ENCODE measurements around the gene RUFY2. TPM values are rescaled to one million over a fixed set of nuclear protein-coding genes. Genes with fewer than 3 reads are reported as not detected.

The RUFY2 gene
- total RNA-seq, 6 donors from 2014 or later, result 10.3 to 47.7 (median 15.7) TPM

GRCh38 chr10:68340358-68341080 is 66.6 kb downstream of the RUFY2 start:
- H3K4me3 ChIP-seq, result no peak overlapping the region
- peaks cover 19 to 32% (median 27%) of the 10 kb centered on the region in 4 donors for H3K4me1 ChIP-seq
- ATAC-seq (ENCODE audit: low FRiP score in 2 of 2) (no peak), DNase-seq (no peak)
- no peak for TF ChIP-seq CTCF (IDR thresholded peaks at IDR 0.05)
- TF ChIP-seq POLR2A (IDR thresholded peaks at IDR 0.05), result no peak
- no peak for TF ChIP-seq EP300 (IDR thresholded peaks at IDR 0.05)
- TF ChIP-seq POLR2AphosphoS5 (IDR thresholded peaks at IDR 0.05), result no peak
- WGBS, 2 donors, result 96% methylated on average over 8 of the region's 8 CpGs
- H3K27me3 ChIP-seq, result no peaks in the 10 kb centered on the region
- H3K27ac ChIP-seq, result no peak overlapping the region
- H3K9me3 ChIP-seq, result no peaks in the 10 kb centered on the region
- H3K36me3 ChIP-seq, result peaks cover 47 to 74% (median 62%) of the 10 kb centered on the region in 4 donors

DNA sequence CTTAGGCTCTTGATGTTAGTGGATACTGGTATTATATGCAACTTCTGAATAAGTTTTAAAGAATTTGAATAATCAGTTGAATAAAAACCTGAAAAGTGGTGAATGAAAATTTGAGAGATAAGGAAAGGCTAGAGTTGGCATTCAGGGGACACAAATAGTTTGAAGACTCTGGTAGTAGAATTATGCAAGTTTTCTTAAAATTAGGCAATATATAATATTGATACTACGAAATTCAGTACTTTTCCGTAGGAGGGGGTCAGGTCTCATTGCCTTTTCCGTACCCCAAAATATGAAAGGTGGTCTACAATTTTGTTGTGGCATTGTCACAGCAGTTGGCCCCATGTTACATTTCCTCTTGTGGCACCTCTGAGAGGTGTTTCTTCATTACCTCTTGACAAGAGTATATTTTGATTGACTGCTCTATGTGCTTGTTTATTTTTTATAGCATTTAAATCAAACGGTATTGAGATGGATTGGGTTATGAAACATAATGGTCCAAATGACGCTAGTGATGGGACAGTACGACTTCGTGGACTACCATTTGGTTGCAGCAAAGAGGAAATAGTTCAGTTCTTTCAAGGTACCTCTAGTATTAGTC is 70.2 kb downstream of the RUFY2 start:
- Histone ChIP-seq H3K4me1 (peaks cover 33 to 47% (median 42%) of the 10 kb centered on the region in 4 donors), H3K36me3 (peaks cover 35 to 37% (median 35%) of the 10 kb centered on the region in 4 donors), H3K4me3 (no peak overlapping the region), H3K27ac (no peak overlapping the region), H3K27me3 (no peaks in the 10 kb centered on the region), H3K9me3 (no peaks in the 10 kb centered on the region)
- DNase-seq (no peak), ATAC-seq (ENCODE audit: low FRiP score in 2 of 2) (no peak)
- 49% methylated on average over 7 of the region's 7 CpGs for WGBS, 2 donors
- TF ChIP-seq POLR2AphosphoS5 (IDR thresholded peaks at IDR 0.05), result no peak
- TF ChIP-seq POLR2A (IDR thresholded peaks at IDR 0.05), result no peak
- no peak for TF ChIP-seq CTCF (IDR thresholded peaks at IDR 0.05)
- TF ChIP-seq EP300 (IDR thresholded peaks at IDR 0.05), result no peak

- WGBS, 2 donors, result 6 to 7% methylated on average over 8 of the region's 8 CpGs
- ATAC-seq (ENCODE audit: low FRiP score in 2 of 2) (no peak), DNase-seq (no peak)
- no peaks in the 10 kb centered on the region for H3K27me3 ChIP-seq
- peak overlapping the region in 1 of 4 donors; percentile 24 for H3K27ac ChIP-seq
- H3K9me3 ChIP-seq, result no peaks in the 10 kb centered on the region
- TF ChIP-seq POLR2A (IDR thresholded peaks at IDR 0.05) (no peak), EP300 (IDR thresholded peaks at IDR 0.05) (no peak)
- peak overlapping the region in 3 of 4 donors; percentile 68 to 78 (median 73) for H3K4me3 ChIP-seq
- peaks cover 15 to 17% (median 15%) of the 10 kb centered on the region in 4 donors for H3K36me3 ChIP-seq
- H3K4me1 ChIP-seq, result peaks cover 46 to 58% (median 51%) of the 10 kb centered on the region in 4 donors
Measured at GRCh38 chr10:68334672-68335467, 72.2 kb downstream of the RUFY2 start.

DNA sequence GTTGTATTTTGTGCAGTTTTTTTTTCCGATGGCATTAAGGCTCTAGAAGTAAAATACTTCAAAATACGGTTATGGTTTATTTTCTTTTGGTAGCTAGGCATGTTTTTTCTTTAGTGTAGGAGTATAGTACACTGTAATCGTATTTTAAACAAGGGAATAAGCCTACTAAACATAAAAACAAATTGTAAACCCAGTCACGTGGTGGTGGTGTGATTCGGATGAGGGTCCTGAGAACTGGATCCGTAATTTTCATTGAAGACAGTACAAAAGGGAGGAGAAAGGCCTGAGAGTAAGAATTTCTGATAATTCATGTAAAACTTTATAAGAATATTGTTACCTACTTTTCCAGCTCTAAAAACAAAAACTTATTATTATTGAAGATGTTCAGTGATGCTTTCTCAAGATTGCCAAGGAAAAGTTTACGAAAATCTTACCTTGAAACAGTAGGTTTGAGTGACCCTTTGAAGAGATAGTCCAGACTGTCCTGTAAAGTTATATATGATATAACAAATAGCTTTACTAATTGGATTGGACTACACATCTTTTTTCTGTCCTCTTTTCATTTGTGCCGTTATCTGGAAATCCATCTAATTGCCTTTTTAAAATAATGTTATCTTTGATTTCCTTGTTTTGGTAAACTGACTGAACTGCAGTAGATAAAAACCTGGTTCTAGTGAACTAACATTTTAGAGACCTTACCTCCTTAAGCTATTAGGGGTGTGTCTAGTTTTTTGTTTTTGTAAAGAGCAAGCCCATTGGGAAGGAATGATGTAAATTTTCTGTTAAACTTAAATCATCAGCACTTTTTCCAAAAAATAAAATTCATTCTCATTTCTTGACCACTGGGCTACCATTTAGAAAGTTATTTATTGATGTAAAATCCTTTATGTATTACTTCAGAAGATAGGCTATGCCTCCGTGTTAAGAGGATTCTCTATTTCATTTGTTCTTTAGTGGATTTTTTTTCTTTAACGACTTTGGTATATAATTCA is 73.3 kb downstream of the RUFY2 start:
- Histone ChIP-seq H3K4me1 (peaks cover 50 to 68% (median 58%) of the 10 kb centered on the region in 4 donors), H3K27ac (peak overlapping the region; percentile 98 to 100 (median 99)), H3K4me3 (peak overlapping the region; percentile 68 to 78 (median 73)), H3K27me3 (no peaks in the 10 kb centered on the region), H3K9me3 (no peaks in the 10 kb centered on the region), H3K36me3 (peaks cover 4 to 6% (median 4%) of the 10 kb centered on the region in 4 donors)
- WGBS, 2 donors, result 1% methylated on average over 10 of the region's 10 CpGs
- ATAC-seq (ENCODE audit: low FRiP score in 2 of 2), result no peak
- DNase-seq, result no peak
- TF ChIP-seq POLR2A (IDR thresholded peaks at IDR 0.05) (no peak), CTCF (IDR thresholded peaks at IDR 0.05) (no peak), EP300 (IDR thresholded peaks at IDR 0.05) (no peak), POLR2AphosphoS5 (IDR thresholded peaks at IDR 0.05) (no peak)
